ENCODE measurements around the gene FYB2. TPM values are rescaled to one million over a fixed set of nuclear protein-coding genes. Genes with fewer than 3 reads are reported as not detected.

Gene FYB2
- polyA plus RNA-seq, 2 of the 4 experiments (the other 2 are of a cell fraction), result not detected

Other genes starting within 250 kb of the FYB2 start
- gene PLPP3, start 239.8 kb downstream of the FYB2 start, polyA plus RNA-seq (2011; rRNA removed), result 25.6 and 30.5 TPM in 2 replicates
- 18.4 to 26.8 TPM (median 23.6 TPM) in 3 replicates for gene PLPP3, start 239.8 kb downstream of the FYB2 start, polyA plus RNA-seq (2017; fragmentation: RNase III; extraction: RNeasy Plus Mini Kit Qiagen cat#74134 plus additional on column Dnase treatment)
- gene PRKAA2, start 174.1 kb downstream of the FYB2 start, polyA plus RNA-seq (2011; rRNA removed), result 7.2 and 8.8 TPM in 2 replicates
- 2.8 to 3.8 TPM (median 3.5 TPM) in 3 replicates for gene PRKAA2, start 174.1 kb downstream of the FYB2 start, polyA plus RNA-seq (2017; fragmentation: RNase III; extraction: RNeasy Plus Mini Kit Qiagen cat#74134 plus additional on column Dnase treatment)
- not detected in 2 replicates for gene C8A, start 35.4 kb upstream of the FYB2 start, polyA plus RNA-seq (2011; rRNA removed)
- not detected in 3 replicates for gene C8A, start 35.4 kb upstream of the FYB2 start, polyA plus RNA-seq (2017; fragmentation: RNase III; extraction: RNeasy Plus Mini Kit Qiagen cat#74134 plus additional on column Dnase treatment)
- not detected in 2 replicates for gene C8B, start 146.6 kb upstream of the FYB2 start, polyA plus RNA-seq (2011; rRNA removed)
- gene C8B, start 146.6 kb upstream of the FYB2 start, polyA plus RNA-seq (2017; fragmentation: RNase III; extraction: RNeasy Plus Mini Kit Qiagen cat#74134 plus additional on column Dnase treatment), result not detected in 3 replicates

All from A549 (cell line).